K562 (cell line): ENCODE results near the gene TRMT1. TPM values are rescaled to one million over a fixed set of nuclear protein-coding genes. Genes with fewer than 3 reads are reported as not detected.
A peak's percentile ranks its signal among the peaks of the same experiment; 100 is the strongest.

ENCODE experiments used
- ADNP ChIP-seq: fragments of 200-800 bp; sonication (Bioruptor generic); IDR thresholded peaks from 2 replicates; pipeline ENCODE4 v1.6.1; 2016; ENCODE audit warnings: missing genetic modification characterization, missing compliant biosample characterization
- CREBBP ChIP-seq: IDR thresholded peaks from one replicate; pipeline ENCODE4 v1.6.1; 2012; ENCODE audit warnings: low read depth, mild to moderate bottlenecking, control low read depth, inconsistent platforms, low read length
- CSDE1 ChIP-seq, 2 experiments: fragments of 450-650 bp; IDR thresholded peaks; 2 replicates each; pipeline ENCODE4 v1.6.1; 2016; ENCODE audit warnings: mild to moderate bottlenecking in 1 of 2
- ESRRB ChIP-seq: fragments of 250-450 bp; sonication (Bioruptor Pico); IDR thresholded peaks from 2 replicates; pipeline ENCODE4 v1.5.0; 2020; ENCODE audit warnings: mild to moderate bottlenecking, moderate library complexity, borderline replicate concordance
- ETS2 ChIP-seq: IDR thresholded peaks from 2 replicates; pipeline ENCODE4 v1.6.1; 2016; ENCODE audit warnings: borderline replicate concordance, missing genetic modification characterization, mild to moderate bottlenecking, moderate library complexity, missing compliant biosample characterization; ENCODE audit not compliant: poor library complexity, severe bottlenecking
- HBP1 ChIP-seq: fragments of 450-650 bp; formaldehyde crosslinking; IDR thresholded peaks from 2 replicates; pipeline ENCODE4 v1.4.0; 2022; ENCODE audit warnings: missing genetic modification characterization
- JUNB ChIP-seq: fragments of 450-650 bp; formaldehyde crosslinking; conservative IDR thresholded peaks from 2 replicates; pipeline ENCODE4 v1.4.0; 2020; ENCODE audit warnings: mild to moderate bottlenecking
- KDM5B ChIP-seq: fragments of 200-600 bp; sonication (generic); IDR thresholded peaks from 2 replicates; pipeline ENCODE4 v1.6.1; 2012; ENCODE audit warnings: low read depth, mild to moderate bottlenecking, moderate library complexity, low read length, control low read depth, inconsistent platforms; ENCODE audit not compliant: insufficient replicate concordance
- KLF10 ChIP-seq: fragments of 250-450 bp; sonication (Bioruptor Pico); IDR thresholded peaks from 2 replicates; pipeline ENCODE4 v1.6.1; 2021; ENCODE audit warnings: matching md5 sums
- LEF1 ChIP-seq: fragments of 450-650 bp; IDR thresholded peaks from 2 replicates; pipeline ENCODE4 v1.6.1; 2016; ENCODE audit warnings: mild to moderate bottlenecking
- MYBL2 ChIP-seq, 2 experiments: fragments of 450-650 bp in 1 of 2; sonication (generic) in 1 of 2; formaldehyde crosslinking in 1 of 2; IDR thresholded peaks; 2 replicates each; pipeline versions ENCODE4 v1.6.1 to v1.8.1; 2017 to 2022; ENCODE audit warnings: borderline replicate concordance in 1 of 2, inconsistent platforms in 1 of 2, low read depth in 1 of 2, mild to moderate bottlenecking in 1 of 2, missing genetic modification reagents in 1 of 2, moderate library complexity in 1 of 2
- PHF20 ChIP-seq: fragments of 450-650 bp; IDR thresholded peaks from 2 replicates; pipeline ENCODE4 v1.6.1; 2018; ENCODE audit not compliant: partially characterized antibody
- PKNOX1 ChIP-seq: fragments of 450-650 bp; IDR thresholded peaks from 2 replicates; pipeline ENCODE4 v1.6.1; 2016
- RCOR1 ChIP-seq, 2 experiments: IDR thresholded peaks; 2 replicates each; pipeline ENCODE4 v1.6.1; 2012; ENCODE audit warnings: low read depth in 2 of 2, low read length in 2 of 2, borderline replicate concordance in 1 of 2, improper control_type of control experiment in 1 of 2
- SPI1 ChIP-seq: IDR thresholded peaks from 2 replicates; pipeline ENCODE4 v1.6.1; 2011; ENCODE audit warnings: low read depth, low read length, control low read depth, borderline replicate concordance
- TCF3 ChIP-seq: sonication (generic); formaldehyde crosslinking; IDR thresholded peaks from 2 replicates; pipeline ENCODE4 v1.4.0; 2020; ENCODE audit warnings: mild to moderate bottlenecking, missing genetic modification reagents
- ZMIZ1 ChIP-seq, 2 experiments: fragments of 150-350 bp in 1 of 2; IDR thresholded peaks; 2 replicates each; pipeline ENCODE4 v1.6.1; 2012 to 2016; ENCODE audit warnings: low read depth in 2 of 2, low read length in 2 of 2, mild to moderate bottlenecking in 1 of 2, moderate library complexity in 1 of 2
- ZNF274 ChIP-seq: IDR thresholded peaks from 2 replicates; pipeline ENCODE4 v1.6.1; 2011; ENCODE audit warnings: low read depth, mild to moderate bottlenecking, low read length, moderate library complexity, borderline replicate concordance
- ZNF589 ChIP-seq: fragments of 200-800 bp; sonication (Bioruptor generic); IDR thresholded peaks from 2 replicates; pipeline ENCODE4 v1.6.1; 2016; ENCODE audit warnings: low read depth, missing genetic modification characterization, missing compliant biosample characterization
- ZNF707 ChIP-seq: fragments of 250-450 bp; sonication (Bioruptor Pico); conservative IDR thresholded peaks from 2 replicates; pipeline ENCODE4 v1.8.0; 2022; ENCODE audit warnings: inconsistent platforms, mild to moderate bottlenecking, moderate library complexity
- polyA plus RNA-seq, 8 experiments: library from polyadenylated mRNA; depleted of rRNA in 4 of 8; stranded (reverse) in 5 of 8; unstranded in 3 of 8; fragments of >200 nt; fragmentation: Nextera tagmentation in 2 of 8; fragmentation: Illumina TruSeq in 1 of 8; extraction: Ambion mirVana in 2 of 8; extraction: Trizol in 1 of 8; gene quantifications; 2 replicates each; pipeline versions ENCODE4 v1.2.1 to v1.2.3, GENCODE V29; 2011 to 2014; ENCODE audit warnings: inconsistent platforms in 1 of 8, missing spikeins in 1 of 8
- total RNA-seq, 7 experiments: library from RNA; depleted of rRNA in 6 of 7; stranded (reverse); fragments of >200 nt in 6 of 7; fragmentation: Illumina TruSeq in 2 of 7; extraction: Trizol in 2 of 7; gene quantifications; 2 replicates each; pipeline versions ENCODE4 v1.2.1 to v1.2.3, GENCODE V29; 2011 to 2021; ENCODE audit warnings: low replicate concordance in 1 of 7

Gene TRMT1
- total and polyA plus RNA-seq, 9 of the 15 experiments (the other 6 are each of a cell fraction or from before 2014, with no cell fraction given) = 5.8 to 158 (median 54.3) TPM

GRCh38 chr19:13164343-13165161 is 48.0 kb upstream of the TRMT1 start (continued):
- TF ChIP-seq HBP1 (CRISPR knock-in tag) = no peak
- TF ChIP-seq KLF10 = no peak
- TF ChIP-seq PHF20 = peak; percentile 45
- no peak for TF ChIP-seq CSDE1 (IDR thresholded peaks at IDR 0.05)
- peak; percentile 56; the same call in 1 of the 2 replicates for TF ChIP-seq PKNOX1
- TF ChIP-seq CREBBP = no peak
- TF ChIP-seq ZNF274 = no peak
- TF ChIP-seq ETS2 (tag) = no peak
- TF ChIP-seq ADNP (tag) = no peak
- TF ChIP-seq RCOR1 (IDR thresholded peaks at IDR 0.05; ENCODE audit: borderline replicate concordance in 1 of 2, low read depth in 2 of 2, low read length in 2 of 2) = no peak
- no peak for TF ChIP-seq ESRRB (CRISPR knock-in tag)
- TF ChIP-seq ZNF589 (CRISPR knock-in tag) = peak; percentile 72; the same call in 1 of the 2 replicates
- TF ChIP-seq ZNF707 (CRISPR knock-in tag) = no peak
- TF ChIP-seq MYBL2 (IDR thresholded peaks at IDR 0.05; ENCODE audit: low read depth) = no peak
- TF ChIP-seq MYBL2 (CRISPR knock-in tag; IDR thresholded peaks at IDR 0.05; ENCODE audit: borderline replicate concordance) = no peak
- no peak for TF ChIP-seq KDM5B
- no peak for TF ChIP-seq ZMIZ1 (IDR thresholded peaks at IDR 0.05; ENCODE audit: low read depth in 2 of 2, low read length in 2 of 2)
- TF ChIP-seq SPI1 = peak; percentile 91
- no peak for TF ChIP-seq LEF1
- TF ChIP-seq JUNB (CRISPR knock-in tag) = no peak
- no peak for TF ChIP-seq TCF3 (CRISPR knock-in tag)
